ENCODE data around the gene NDUFAF3.
A peak's percentile ranks its signal among the peaks of the same experiment; 100 is the strongest.

The NDUFAF3 gene

DNA sequence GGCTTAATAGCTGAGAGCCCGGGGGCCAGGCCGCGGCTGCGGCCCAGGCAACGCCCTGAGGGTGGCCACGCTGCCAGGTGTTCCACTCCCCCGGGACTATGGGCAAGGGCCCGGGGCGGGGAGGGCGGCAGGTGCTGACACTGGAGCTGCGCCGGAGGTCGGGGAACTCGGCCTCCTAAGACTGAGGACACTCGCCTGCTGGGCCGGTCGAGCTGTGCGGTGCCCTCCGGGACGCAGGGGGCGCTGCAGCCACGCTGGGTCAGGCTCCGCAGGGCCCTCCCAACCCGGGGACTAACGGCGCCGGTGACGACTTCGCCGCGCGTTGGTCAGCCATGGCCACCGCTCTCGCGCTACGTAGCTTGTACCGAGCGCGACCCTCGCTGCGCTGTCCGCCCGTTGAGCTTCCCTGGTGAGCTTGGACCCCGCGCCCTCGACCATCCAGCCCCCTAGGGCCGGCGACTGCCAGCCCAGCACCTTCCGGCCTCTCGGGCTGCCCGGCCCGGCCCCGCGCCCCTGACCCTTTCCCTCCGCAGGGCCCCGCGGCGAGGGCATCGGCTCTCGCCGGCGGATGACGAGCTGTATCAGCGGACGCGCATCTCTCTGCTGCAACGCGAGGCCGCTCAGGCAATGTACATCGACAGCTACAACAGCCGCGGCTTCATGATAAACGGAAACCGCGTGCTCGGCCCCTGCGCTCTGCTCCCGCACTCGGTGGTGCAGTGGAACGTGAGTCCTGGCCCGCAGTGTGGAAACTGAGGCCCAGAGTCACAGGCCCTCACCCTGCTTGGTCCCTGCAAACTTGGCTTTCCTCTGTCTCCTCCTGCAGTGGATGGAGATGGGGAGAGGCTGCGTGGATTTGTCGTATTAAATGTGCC, at the start of gene NDUFAF3:
Gene NDUFAF3 (plus strand): TSS at position 309 of the 875 bp plus-strand sequence. CDS start 24 bp downstream, at position 333.
- DNase-seq, result peak; percentile 81

GRCh38 chr3:48974076-48974864, 47.7 kb upstream of the NDUFAF3 start:
- DNase-seq, result no peak

- DNase-seq, result no peak
These were observed 42.5 kb upstream of the NDUFAF3 start for GRCh38 chr3:48979451-48979850.

DNA sequence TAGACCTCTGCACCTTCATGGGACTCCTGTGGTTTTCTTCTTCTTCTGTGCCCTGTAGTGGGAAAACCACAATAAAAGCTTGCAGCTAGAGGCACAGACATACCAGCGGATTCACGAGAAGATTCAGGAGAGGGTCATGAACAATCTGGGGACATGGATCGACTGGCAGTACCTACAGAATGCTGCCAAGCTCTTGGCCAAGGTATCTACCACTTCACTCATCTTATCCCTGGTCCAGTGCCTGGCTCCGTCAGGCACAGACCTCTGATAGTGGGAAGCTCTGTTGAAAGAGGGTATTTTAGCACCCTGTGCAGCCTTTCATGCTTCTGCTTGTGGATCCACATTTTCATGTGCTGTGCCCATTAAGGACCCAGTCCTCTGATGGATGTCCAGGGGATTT, 41.6 kb upstream of the NDUFAF3 start:
- DNase-seq, result no peak

DNA sequence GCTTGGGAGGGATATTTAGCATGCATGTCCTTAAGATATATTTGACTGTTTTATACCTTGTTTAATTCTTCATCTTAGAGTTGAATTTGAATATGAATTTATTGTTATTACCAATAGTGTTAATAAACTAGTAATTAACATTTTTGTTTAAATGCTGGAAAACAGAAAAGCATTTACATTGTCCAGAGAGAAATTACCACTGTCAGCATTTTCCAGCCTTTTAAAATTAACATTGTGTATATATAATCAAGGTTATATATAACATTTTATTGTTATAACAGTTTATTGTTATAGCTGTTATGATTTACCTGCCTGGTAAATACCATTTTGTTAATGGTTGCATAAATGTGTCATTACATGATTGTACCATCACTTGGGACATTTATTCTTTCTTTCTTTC, 39.9 kb upstream of the NDUFAF3 start:
- no peak for DNase-seq

- DNase-seq, result no peak
These were observed 39.2 kb upstream of the NDUFAF3 start for GRCh38 chr3:48982686-48983085.

DNA sequence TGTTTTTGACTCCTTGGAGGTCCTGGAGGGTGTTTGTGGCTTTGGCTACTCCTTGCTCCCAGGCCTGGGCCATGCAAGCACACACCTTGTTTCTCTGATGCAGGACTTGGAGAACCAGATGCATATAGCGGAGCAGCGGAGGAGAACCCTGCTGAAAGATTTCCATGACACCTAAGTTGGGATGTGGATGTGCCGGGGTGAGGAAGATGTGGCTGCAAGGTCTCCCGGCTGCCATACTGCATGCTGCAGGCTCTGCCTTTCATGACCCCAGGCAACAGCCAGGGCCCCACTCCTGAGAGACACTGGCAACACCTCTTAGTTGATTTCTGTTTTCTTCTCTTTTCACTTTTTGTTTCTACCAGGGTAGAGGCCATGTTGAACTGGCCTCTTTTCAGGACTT, 38.8 kb upstream of the NDUFAF3 start:
- DNase-seq, result no peak

- no peak for DNase-seq
These were observed 37.3 kb upstream of the NDUFAF3 start for GRCh38 chr3:48984663-48985062.

DNA sequence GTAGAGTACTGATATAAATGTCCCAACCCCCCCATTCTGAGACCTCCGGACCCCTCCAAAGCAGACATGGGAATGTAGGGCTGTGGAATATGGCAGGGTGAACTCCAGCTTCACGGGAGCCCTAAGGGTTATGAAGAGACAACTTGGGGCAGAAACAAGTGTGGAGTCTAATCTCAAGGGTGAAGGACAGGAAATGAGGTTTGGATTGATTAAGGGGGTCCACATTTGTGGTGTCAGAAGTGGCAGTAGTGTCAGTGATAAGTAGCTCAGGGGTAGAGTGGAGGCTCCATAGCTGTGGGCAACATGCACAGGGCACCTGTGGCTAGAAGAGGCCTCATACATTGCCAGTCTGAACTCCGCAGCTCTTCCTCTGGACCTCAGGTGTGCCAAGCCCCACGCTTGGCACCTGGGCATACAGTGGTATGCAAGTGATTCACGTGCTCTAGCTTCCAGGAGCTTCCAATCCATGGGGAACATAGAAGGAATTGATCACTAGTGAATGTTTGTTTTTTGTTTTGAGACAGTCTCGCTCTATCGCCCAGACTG, 36.0 kb upstream of the NDUFAF3 start:
- DNase-seq, result no peak

- no peak for DNase-seq
These were observed 32.7 kb upstream of the NDUFAF3 start for GRCh38 chr3:48989126-48989795.

DNA sequence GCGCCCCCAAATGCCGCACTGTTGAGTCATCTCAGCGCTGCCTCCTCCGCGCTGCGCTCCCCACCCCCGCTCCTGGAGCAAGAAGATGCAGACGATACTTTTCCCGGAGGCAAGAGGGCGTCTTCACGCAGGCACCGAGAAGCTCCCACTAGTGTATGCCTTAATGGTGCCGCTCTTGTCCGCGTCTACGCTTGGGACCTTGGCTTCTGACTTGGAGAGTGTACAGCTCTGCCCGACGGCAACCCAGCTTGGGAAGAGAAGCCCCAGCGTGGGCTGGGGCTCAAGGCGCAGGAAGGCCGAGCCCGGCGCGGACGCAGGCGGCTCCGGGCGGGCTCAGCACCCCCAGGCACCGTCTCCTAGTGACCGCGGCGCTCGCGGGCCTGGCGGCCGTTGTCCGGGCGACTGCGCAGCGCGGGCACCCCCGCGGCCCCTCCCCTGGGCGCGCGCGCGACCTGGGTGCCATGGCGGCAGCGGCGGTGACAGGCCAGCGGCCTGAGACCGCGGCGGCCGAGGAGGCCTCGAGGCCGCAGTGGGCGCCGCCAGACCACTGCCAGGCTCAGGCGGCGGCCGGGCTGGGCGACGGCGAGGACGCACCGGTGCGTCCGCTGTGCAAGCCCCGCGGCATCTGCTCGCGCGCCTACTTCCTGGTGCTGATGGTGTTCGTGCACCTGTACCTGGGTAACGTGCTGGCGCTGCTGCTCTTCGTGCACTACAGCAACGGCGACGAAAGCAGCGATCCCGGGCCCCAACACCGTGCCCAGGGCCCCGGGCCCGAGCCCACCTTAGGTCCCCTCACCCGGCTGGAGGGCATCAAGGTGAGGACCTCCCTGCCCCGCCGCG, 31.9 kb upstream of the NDUFAF3 start, which contains the start of gene P4HTM:
Gene P4HTM (plus strand): TSS at position 446 of the 840 bp plus-strand sequence. CDS start 16 bp downstream, at position 462.
- peak; percentile 23 for DNase-seq

- DNase-seq, result no peak
These were observed 31.1 kb upstream of the NDUFAF3 start for GRCh38 chr3:48990636-48991469.

DNA sequence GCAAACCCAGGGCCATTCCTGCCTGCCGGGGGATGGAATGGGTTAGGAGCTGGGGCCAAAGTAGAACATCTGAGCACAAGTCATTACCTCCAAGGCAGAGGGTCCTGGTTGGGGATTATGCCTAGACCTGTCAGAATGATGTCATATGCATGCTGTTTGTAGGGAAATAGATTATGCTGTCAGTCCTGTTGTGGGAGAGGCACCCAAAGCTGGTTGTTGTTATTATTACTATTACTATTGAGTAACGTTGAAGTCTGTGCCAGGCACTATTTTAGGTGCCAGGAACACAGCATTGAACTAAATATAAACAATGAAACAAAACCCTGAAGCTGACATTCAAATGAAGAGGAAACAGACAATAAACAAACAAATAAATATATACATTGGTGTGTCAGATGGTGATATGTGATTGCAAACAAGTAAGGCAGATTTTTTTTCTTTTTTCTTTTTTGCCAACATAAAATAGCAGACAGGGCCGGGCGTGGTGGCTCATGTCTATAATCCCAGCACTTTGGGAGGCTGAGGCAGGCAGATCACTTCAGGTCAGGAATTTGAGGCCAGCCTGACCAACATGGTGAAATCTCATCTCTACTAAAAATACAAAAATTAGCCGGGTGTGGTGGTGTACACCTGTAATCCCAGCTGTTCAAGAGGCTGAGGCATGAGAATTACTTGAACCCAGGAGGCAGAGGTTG, 29.9 kb upstream of the NDUFAF3 start:
- no peak for DNase-seq

DNA sequence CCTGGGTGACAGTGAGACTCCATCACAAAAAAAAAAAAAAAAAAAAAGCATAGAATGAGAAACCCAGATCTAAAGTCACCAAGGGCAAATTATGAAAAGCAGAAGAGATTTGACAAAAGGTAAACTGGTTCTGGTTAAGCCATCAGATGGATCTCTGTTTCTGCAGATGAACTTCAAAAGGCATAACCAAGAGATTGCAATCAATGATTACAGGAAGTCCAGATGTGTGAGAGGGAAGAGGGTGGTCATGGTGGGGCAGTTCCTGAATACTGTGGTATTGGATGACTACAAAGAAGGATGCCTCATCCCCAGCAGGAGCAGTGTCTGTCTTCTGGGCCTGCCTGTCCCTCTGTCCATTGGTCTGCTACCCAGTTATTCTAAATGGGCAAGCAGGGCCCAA, 28.1 kb upstream of the NDUFAF3 start:
- DNase-seq, result no peak

- DNase-seq, result no peak
These were observed 25.3 kb upstream of the NDUFAF3 start for GRCh38 chr3:48996640-48997039.

DNA sequence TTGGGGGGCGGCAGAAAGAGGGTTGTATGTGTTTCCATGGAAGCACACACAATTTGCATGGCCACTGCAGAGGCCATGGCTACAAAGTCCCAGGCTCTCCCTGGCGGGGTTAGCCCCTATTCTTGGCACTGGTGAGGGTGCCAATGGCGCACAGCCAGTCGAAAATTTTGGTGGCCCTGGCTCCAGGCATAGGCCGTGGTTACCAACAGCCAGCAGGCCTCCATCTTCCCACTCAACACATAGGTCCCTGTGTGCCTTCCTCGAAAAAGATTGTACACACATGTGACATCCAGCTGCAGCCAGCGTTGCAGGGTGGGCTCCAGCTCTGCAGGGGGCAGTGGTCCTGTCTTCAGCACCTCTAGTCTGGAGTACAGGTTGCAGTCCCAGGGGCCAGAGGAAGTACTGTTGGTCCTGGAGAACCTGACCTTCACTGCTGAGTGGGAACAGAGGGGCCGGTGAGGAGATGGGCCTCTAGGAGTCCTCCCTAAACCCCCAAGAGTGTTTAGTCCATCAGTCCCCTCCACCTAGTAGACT, 24.8 kb upstream of the NDUFAF3 start:
- no peak for DNase-seq

- no peak for DNase-seq
These were observed 23.9 kb upstream of the NDUFAF3 start for GRCh38 chr3:48997714-48998637.

DNA sequence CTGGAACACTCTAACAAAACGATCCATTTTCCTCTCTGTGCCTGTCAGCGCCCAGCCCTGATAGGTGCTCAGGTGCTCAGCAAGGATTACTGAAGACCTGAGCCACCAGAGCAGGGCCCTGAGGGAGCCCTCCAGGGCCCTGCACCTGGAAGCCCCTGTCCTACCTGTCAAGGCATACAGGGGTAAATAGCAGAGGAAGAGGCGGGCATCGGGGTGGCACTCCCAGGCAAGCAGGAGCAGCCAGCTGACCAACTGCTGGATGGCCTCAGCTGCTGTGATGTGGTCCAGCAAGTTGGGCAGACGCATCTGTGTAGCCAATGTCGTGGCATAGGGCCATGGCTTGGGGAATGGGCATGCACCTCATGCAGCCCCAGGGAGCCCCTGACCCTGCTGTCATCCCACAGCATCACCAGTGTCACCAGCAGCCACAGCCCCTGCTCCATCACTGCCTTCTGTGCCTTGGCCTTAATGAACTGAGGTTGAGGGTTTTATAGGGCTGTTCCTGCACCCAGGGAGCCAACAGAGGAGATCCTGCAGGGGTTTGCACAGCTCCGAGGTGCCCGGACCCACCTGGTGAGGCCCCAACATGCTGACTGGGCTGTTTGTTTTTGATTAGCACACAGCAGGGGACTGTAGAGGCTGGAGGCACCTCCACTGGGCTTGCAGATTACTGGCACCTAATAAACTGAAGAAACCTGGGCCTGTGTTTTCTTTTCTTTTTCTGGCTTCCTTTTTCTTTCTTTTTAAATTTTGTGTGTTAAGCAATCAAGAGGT, 22.6 kb upstream of the NDUFAF3 start:
- DNase-seq, result no peak

All from NCI-H774 (cell line).